Measurements from ENCODE around the gene PTCH2.

The PTCH2 gene

DNA sequence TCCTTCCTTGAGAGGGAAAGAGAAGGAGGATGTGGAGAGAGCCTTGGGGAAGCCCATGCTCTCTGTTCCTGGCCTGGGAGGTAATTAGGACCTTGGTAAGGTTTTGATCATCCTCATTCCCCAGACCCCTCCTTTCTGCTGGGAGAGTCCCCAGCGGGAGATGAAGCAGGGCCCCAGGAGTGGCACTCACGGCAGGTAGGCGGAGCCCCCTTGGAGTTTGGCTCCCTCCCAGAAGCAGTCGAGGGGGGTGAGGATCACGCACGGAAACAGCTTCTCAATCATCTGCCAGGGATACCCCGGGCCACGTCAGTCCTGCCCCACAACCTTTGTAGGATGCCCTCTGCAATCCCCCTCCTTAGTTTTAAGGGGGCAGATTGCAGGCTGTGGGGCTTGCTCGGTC, 11.5 kb downstream of the PTCH2 start:
- H3K27me3 ChIP-seq (ENCODE audit: insufficient read depth, low read length, poor library complexity): no peaks in the 10 kb centered on the region
- no peaks in the 10 kb centered on the region for H4K20me1 ChIP-seq (ENCODE audit: insufficient read depth, low read length)
- H3K36me3 ChIP-seq (ENCODE audit: insufficient read depth, low read length): no peaks in the 10 kb centered on the region
- H3K4me3 ChIP-seq (ENCODE audit: low read depth in 1 of 2, low read length in 2 of 2): no peak overlapping the region
- H3K4me1 ChIP-seq (ENCODE audit: insufficient read depth, low read length): peaks cover 7% of the 10 kb centered on the region
- H3K9me3 ChIP-seq (ENCODE audit: insufficient read depth, low read length, severe bottlenecking): no peaks in the 10 kb centered on the region
- no peak overlapping the region for H2AFZ ChIP-seq (ENCODE audit: low read depth, low read length)
- ATAC-seq (ENCODE audit: insufficient read depth, low read depth) (no peak), DNase-seq (no peak)
- H3K27ac ChIP-seq (ENCODE audit: low read length): no peak overlapping the region
- H3K79me2 ChIP-seq (ENCODE audit: insufficient read depth, low read length): no peaks in the 10 kb centered on the region
- H3K9ac ChIP-seq (ENCODE audit: low read depth, low read length): no peak overlapping the region
- H3K4me2 ChIP-seq (ENCODE audit: insufficient read depth, low read length): no peak overlapping the region
- TF ChIP-seq, protein P1, sequence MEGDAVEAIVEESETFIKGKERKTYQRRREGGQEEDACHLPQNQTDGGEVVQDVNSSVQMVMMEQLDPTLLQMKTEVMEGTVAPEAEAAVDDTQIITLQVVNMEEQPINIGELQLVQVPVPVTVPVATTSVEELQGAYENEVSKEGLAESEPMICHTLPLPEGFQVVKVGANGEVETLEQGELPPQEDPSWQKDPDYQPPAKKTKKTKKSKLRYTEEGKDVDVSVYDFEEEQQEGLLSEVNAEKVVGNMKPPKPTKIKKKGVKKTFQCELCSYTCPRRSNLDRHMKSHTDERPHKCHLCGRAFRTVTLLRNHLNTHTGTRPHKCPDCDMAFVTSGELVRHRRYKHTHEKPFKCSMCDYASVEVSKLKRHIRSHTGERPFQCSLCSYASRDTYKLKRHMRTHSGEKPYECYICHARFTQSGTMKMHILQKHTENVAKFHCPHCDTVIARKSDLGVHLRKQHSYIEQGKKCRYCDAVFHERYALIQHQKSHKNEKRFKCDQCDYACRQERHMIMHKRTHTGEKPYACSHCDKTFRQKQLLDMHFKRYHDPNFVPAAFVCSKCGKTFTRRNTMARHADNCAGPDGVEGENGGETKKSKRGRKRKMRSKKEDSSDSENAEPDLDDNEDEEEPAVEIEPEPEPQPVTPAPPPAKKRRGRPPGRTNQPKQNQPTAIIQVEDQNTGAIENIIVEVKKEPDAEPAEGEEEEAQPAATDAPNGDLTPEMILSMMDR (IDR thresholded peaks at IDR 0.05; ENCODE audit: borderline replicate concordance, extremely low read depth, low read length, poor library complexity, severe bottlenecking): no peak
- TF ChIP-seq EZH2 (IDR thresholded peaks at IDR 0.05; ENCODE audit: borderline replicate concordance, low read depth, low read length, severe bottlenecking): no peak

DNA sequence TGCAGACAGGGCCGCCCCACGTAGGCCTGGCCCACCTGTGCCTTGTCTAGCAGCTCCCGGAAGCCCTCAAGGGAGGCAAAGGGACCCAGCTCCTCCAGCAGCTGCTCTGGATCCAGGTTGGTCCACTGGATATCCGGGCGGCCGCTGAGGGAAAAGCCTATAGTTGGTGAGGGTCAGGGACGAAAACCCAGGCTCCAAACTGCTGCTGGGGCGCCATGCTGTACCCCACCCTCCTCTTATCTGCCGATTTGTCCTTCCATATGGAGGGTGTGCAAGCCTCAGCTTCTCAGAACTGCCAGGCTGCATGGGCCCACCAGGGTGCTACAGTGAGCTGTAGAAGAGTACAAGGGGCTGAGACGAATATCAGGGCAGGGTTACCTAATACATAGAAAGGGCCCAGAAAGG, 12.2 kb downstream of the PTCH2 start:
- Histone ChIP-seq H3K9ac (ENCODE audit: low read depth, low read length) (no peak overlapping the region), H3K27me3 (ENCODE audit: insufficient read depth, low read length, poor library complexity) (no peaks in the 10 kb centered on the region), H3K4me3 (ENCODE audit: low read depth in 1 of 2, low read length in 2 of 2) (no peak overlapping the region), H4K20me1 (ENCODE audit: insufficient read depth, low read length) (no peaks in the 10 kb centered on the region), H3K4me1 (ENCODE audit: insufficient read depth, low read length) (peaks cover 3% of the 10 kb centered on the region), H3K9me3 (ENCODE audit: insufficient read depth, low read length, severe bottlenecking) (no peaks in the 10 kb centered on the region), H2AFZ (ENCODE audit: low read depth, low read length) (no peak overlapping the region), H3K79me2 (ENCODE audit: insufficient read depth, low read length) (no peaks in the 10 kb centered on the region), H3K36me3 (ENCODE audit: insufficient read depth, low read length) (no peaks in the 10 kb centered on the region), H3K27ac (ENCODE audit: low read length) (no peak overlapping the region), H3K4me2 (ENCODE audit: insufficient read depth, low read length) (no peak overlapping the region)
- no peak for DNase-seq
- ATAC-seq (ENCODE audit: insufficient read depth, low read depth): peak; percentile 30; the same call in 1 of the 3 replicates
- TF ChIP-seq EZH2 (IDR thresholded peaks at IDR 0.05; ENCODE audit: borderline replicate concordance, low read depth, low read length, severe bottlenecking): no peak
- TF ChIP-seq, protein P1 (IDR thresholded peaks at IDR 0.05; ENCODE audit: borderline replicate concordance, extremely low read depth, low read length, poor library complexity, severe bottlenecking): no peak

DNA sequence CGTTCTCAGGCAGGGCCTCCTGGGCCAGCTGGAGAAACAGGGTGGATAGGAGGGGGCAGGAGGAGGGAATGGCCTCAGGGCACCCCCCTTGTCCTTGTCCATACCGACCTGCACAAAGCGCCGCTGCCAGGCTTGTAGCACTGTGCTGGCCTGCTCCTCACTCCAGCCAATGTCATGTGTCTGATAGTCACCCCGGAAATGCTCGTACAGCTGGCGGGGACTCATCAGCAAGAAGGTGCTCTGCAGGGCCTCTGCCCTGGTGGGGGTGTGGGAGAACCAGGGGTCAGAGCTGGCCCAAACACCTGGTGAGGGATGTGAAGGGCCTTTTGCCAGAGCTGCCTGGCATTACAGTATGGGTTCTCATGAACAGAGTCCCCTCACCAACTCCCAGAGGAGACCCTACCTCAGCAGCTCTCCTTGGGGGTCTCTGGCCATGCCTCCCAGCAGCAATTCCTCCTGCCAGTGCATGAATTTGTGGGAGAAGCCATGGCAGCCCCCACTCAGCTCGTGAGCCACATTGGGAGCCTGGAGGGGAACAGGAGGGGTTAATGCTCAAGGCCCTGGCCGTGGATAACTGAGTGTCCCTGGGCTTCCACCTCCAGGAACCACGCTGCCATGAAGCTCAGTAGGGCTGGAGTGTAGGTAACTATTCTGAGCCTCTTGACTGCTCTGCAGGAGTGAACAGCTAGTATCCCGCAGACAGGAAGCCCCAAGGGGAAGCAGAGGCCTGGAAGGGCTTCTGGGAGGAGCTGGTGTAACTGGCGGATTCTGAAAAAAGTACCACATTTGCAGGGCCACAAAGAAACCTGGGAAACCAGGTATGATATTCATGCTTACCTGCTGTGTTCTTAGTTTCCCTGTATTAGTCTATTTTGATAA, 13.3 kb downstream of the PTCH2 start:
- no peak for TF ChIP-seq EZH2 (IDR thresholded peaks at IDR 0.05; ENCODE audit: borderline replicate concordance, low read depth, low read length, severe bottlenecking)
- TF ChIP-seq, protein P1 (IDR thresholded peaks at IDR 0.05; ENCODE audit: borderline replicate concordance, extremely low read depth, low read length, poor library complexity, severe bottlenecking): no peak

More for the DNA sequence above, 13.3 kb downstream of the PTCH2 start:
- DNase-seq (no peak), ATAC-seq (ENCODE audit: insufficient read depth, low read depth) (no peak)
- H3K9me3 ChIP-seq (ENCODE audit: insufficient read depth, low read length, severe bottlenecking): no peaks in the 10 kb centered on the region
- H3K4me1 ChIP-seq (ENCODE audit: insufficient read depth, low read length): no peaks in the 10 kb centered on the region
- H2AFZ ChIP-seq (ENCODE audit: low read depth, low read length): no peak overlapping the region
- no peaks in the 10 kb centered on the region for H3K27me3 ChIP-seq (ENCODE audit: insufficient read depth, low read length, poor library complexity)
- H3K4me3 ChIP-seq (ENCODE audit: low read depth in 1 of 2, low read length in 2 of 2): no peak overlapping the region
- H3K27ac ChIP-seq (ENCODE audit: low read length): no peak overlapping the region
- no peaks in the 10 kb centered on the region for H3K79me2 ChIP-seq (ENCODE audit: insufficient read depth, low read length)
- no peak overlapping the region for H3K9ac ChIP-seq (ENCODE audit: low read depth, low read length)
- H3K4me2 ChIP-seq (ENCODE audit: insufficient read depth, low read length): no peak overlapping the region
- H4K20me1 ChIP-seq (ENCODE audit: insufficient read depth, low read length): no peaks in the 10 kb centered on the region
- no peaks in the 10 kb centered on the region for H3K36me3 ChIP-seq (ENCODE audit: insufficient read depth, low read length)
